MCF 10A (cell line): Measurements from ENCODE around the gene CEP112. TPM values are rescaled to one million over a fixed set of nuclear protein-coding genes. Genes with fewer than 3 reads are reported as not detected.
A peak's percentile ranks its signal among the peaks of the same experiment; 100 is the strongest.

Source experiments
- BruUV-seq: library from RNA; stranded (reverse); fragments of 400-500 nt; replicated peaks from 2 replicates; lab custom pipeline; 2021; lab: Mats Ljungman, UMichigan
- CTCF ChIA-PET: fragments of 300-600 bp; sonication (Branson Sonifier 250); formaldehyde crosslinking; extraction: SDS; loops from one replicate; lab custom pipeline; 2021; ENCODE audit warnings: antibody characterized with exemption, inconsistent platforms; lab: Yijun Ruan, JAX
- POLR2A ChIA-PET: fragments of 300-600, 350-650 bp; sonication (Branson Sonifier 250); formaldehyde crosslinking; extraction: SDS; loops from one replicate; lab custom pipeline; 2020; ENCODE audit warnings: antibody characterized with exemption, inconsistent platforms; lab: Yijun Ruan, JAX
- DNase-seq: peaks from one replicate; pipeline ENCODE4 v3.0.0-alpha.2; 2018; ENCODE audit not compliant: unreplicated experiment
- H3K27ac Mint-ChIP-seq: one replicate; pipeline ENCODE4 v1.8.0; 2022; ENCODE audit warnings: mild to moderate bottlenecking, low read depth, mixed read lengths; ENCODE audit not compliant: unreplicated experiment
- H3K27me3 Mint-ChIP-seq: one replicate; pipeline ENCODE4 v1.8.0; 2022; ENCODE audit warnings: mixed read lengths; ENCODE audit not compliant: insufficient read depth, unreplicated experiment
- H3K36me3 Mint-ChIP-seq: one replicate; pipeline ENCODE4 v1.8.0; 2022; ENCODE audit warnings: mild to moderate bottlenecking, moderate library complexity, mixed read lengths; ENCODE audit not compliant: insufficient read depth, unreplicated experiment
- H3K4me1 Mint-ChIP-seq: one replicate; pipeline ENCODE4 v1.8.0; 2022; ENCODE audit warnings: mixed read lengths; ENCODE audit not compliant: insufficient read depth, unreplicated experiment
- H3K4me3 Mint-ChIP-seq: one replicate; pipeline ENCODE4 v1.8.0; 2022; ENCODE audit warnings: mild to moderate bottlenecking, moderate library complexity, mixed read lengths; ENCODE audit not compliant: unreplicated experiment
- H3K9me3 Mint-ChIP-seq: one replicate; pipeline ENCODE4 v1.8.0; 2022; ENCODE audit warnings: mixed read lengths; ENCODE audit not compliant: unreplicated experiment
- intact Hi-C: fragments of 100-400 bp; cut with micrococcal nuclease; formaldehyde crosslinking; loops from 2 replicates; pipeline ENCODE4 v1.14.1; 2022
- total RNA-seq: library from RNA; stranded (reverse); gene quantifications from 2 replicates; pipeline ENCODE4 v1.2.3, GENCODE V29; 2022
- TF ChIP-seq, protein P1 (sequence below): fragments of 200-600 bp; IDR thresholded peaks from one replicate; pipeline ENCODE4 v1.8.0; 2022; ENCODE audit warnings: antibody characterized with exemption, mild to moderate bottlenecking; ENCODE audit not compliant: unreplicated experiment

Gene CEP112
- total RNA-seq, 1 experiment from 2014 or later: 8.1 TPM

DNA sequence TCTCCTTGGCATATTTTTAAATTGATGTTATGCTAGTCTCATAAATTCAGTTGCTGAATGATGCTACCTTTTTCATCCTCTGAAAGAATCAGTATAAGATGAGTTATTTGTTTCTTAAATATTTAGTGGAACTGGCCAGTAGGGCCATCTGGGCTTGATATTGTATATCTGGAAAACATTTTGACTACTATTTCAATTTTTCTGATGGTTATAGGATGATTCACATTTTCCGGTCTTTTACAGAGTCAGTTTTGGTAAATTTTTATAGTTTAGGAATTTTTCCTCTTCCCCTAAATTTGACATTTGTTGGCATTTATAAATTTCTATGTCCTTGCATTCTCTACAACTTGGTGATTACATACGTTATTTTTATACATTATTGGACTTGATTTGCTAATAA is 334.2 kb downstream of the CEP112 start:
- H3K9me3 Mint-ChIP-seq: no peaks in the 10 kb centered on the region
- ChIA-PET POLR2A (no interaction called here), CTCF (no interaction called here)
- no peaks in the 10 kb centered on the region for H3K36me3 Mint-ChIP-seq
- BruUV-seq: no TSS peak
- TF ChIP-seq, protein P1, sequence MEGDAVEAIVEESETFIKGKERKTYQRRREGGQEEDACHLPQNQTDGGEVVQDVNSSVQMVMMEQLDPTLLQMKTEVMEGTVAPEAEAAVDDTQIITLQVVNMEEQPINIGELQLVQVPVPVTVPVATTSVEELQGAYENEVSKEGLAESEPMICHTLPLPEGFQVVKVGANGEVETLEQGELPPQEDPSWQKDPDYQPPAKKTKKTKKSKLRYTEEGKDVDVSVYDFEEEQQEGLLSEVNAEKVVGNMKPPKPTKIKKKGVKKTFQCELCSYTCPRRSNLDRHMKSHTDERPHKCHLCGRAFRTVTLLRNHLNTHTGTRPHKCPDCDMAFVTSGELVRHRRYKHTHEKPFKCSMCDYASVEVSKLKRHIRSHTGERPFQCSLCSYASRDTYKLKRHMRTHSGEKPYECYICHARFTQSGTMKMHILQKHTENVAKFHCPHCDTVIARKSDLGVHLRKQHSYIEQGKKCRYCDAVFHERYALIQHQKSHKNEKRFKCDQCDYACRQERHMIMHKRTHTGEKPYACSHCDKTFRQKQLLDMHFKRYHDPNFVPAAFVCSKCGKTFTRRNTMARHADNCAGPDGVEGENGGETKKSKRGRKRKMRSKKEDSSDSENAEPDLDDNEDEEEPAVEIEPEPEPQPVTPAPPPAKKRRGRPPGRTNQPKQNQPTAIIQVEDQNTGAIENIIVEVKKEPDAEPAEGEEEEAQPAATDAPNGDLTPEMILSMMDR: no peak
- no peak overlapping the region for H3K27ac Mint-ChIP-seq
- DNase-seq: no peak
- H3K27me3 Mint-ChIP-seq: no peaks in the 10 kb centered on the region
- H3K4me3 Mint-ChIP-seq: no peak overlapping the region
- intact Hi-C loops: no loop called here
- H3K4me1 Mint-ChIP-seq: peaks cover 20% of the 10 kb centered on the region

- POLR2A ChIA-PET: no interaction called here
- H3K4me1 Mint-ChIP-seq: peaks cover 20% of the 10 kb centered on the region
- TF ChIP-seq, protein P1: no peak
- intact Hi-C loops: no loop called here
- H3K36me3 Mint-ChIP-seq: no peaks in the 10 kb centered on the region
- H3K27ac Mint-ChIP-seq: no peak overlapping the region
- DNase-seq: peak; percentile 20
- no peaks in the 10 kb centered on the region for H3K9me3 Mint-ChIP-seq
- CTCF ChIA-PET: no interaction called here
- H3K4me3 Mint-ChIP-seq: no peak overlapping the region
- H3K27me3 Mint-ChIP-seq: no peaks in the 10 kb centered on the region
- BruUV-seq: no TSS peak
Measured at GRCh38 chr17:65856865-65857264, 335.1 kb downstream of the CEP112 start.

DNA sequence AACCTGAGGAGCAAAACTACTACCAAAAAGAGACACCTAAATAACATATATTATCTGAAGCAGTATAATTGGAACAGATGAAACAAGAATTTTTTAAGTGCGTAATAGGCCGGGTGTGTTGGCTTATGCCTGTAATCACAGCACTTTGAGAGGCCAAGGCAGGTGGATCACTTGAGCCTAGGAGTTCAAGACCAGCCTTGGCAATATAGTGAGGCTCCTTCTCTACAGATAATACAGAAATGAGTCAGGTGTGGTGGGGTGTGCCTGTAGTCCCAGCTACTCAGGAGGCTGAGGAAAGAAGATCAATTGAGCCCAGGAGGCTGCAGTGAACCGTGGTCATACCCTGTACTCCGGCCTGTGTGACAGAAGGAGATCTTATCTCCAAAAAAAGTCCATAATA is 336.3 kb downstream of the CEP112 start:
- ChIA-PET POLR2A (interaction anchor here (0.8 kb wide), 1 partner anchor 13 kb away, joined by 4 read pairs; no protein-coding TSS in a partner anchor), CTCF (interaction anchor here (0.6 kb wide), 1 partner anchor 214 kb away, joined by 3 read pairs; no protein-coding TSS in a partner anchor)
- no peak for DNase-seq
- H3K9me3 Mint-ChIP-seq: no peaks in the 10 kb centered on the region
- TF ChIP-seq, protein P1: no peak
- no peaks in the 10 kb centered on the region for H3K27me3 Mint-ChIP-seq
- peaks cover 23% of the 10 kb centered on the region for H3K4me1 Mint-ChIP-seq
- H3K27ac Mint-ChIP-seq: peak overlapping the region; percentile 35
- BruUV-seq: no TSS peak
- H3K4me3 Mint-ChIP-seq: no peak overlapping the region
- no peaks in the 10 kb centered on the region for H3K36me3 Mint-ChIP-seq
- intact Hi-C loops: no loop called here

- ChIA-PET CTCF (no interaction called here), POLR2A (interaction anchor here (0.8 to 1.0 kb wide), 2 partner anchors 8 to 13 kb away, joined by 3 to 4 read pairs; no protein-coding TSS in a partner anchor)
- H3K4me1 Mint-ChIP-seq: peaks cover 27% of the 10 kb centered on the region
- H3K36me3 Mint-ChIP-seq: no peaks in the 10 kb centered on the region
- intact Hi-C loops: no loop called here
- H3K9me3 Mint-ChIP-seq: no peaks in the 10 kb centered on the region
- DNase-seq: peak; percentile 92
- BruUV-seq: no TSS peak
- H3K27me3 Mint-ChIP-seq: no peaks in the 10 kb centered on the region
- peak overlapping the region; percentile 35 for H3K27ac Mint-ChIP-seq
- H3K4me3 Mint-ChIP-seq: no peak overlapping the region
- TF ChIP-seq, protein P1: no peak
Measured at GRCh38 chr17:65855245-65855644, 336.7 kb downstream of the CEP112 start.
